ENCODE data around the gene THTPA. TPM values are rescaled to one million over a fixed set of nuclear protein-coding genes. Genes with fewer than 3 reads are reported as not detected.

Gene THTPA
- total and polyA plus RNA-seq, 2 of the 13 experiments (the other 11 are each of a cell fraction or from before 2014, with no cell fraction given): 7.4 to 8.7 TPM

GRCh38 chr14:23550812-23551265 is 5.2 kb upstream of the THTPA start (continued):
- 0 out of 2 replicates have a peak, but pooled peaks have one; percentile 18 for TF ChIP-seq ZNF646 (CRISPR knock-in tag; IDR thresholded peaks at IDR 0.05)
- no peak for TF ChIP-seq MYPOP (CRISPR knock-in tag; IDR thresholded peaks at IDR 0.05)
- TF ChIP-seq ETS1 (CRISPR knock-in tag; IDR thresholded peaks at IDR 0.05): no peak
- 0 out of 2 replicates have a peak, but pooled peaks have one; percentile 59 for TF ChIP-seq ZNF280B (CRISPR knock-in tag; IDR thresholded peaks at IDR 0.05; ENCODE audit: borderline replicate concordance)
- no peak for TF ChIP-seq ELK4 (CRISPR knock-in tag; IDR thresholded peaks at IDR 0.05; ENCODE audit: borderline replicate concordance)
- peak; percentile 71; the same call in 1 of the 2 replicates for TF ChIP-seq JUNB (CRISPR knock-in tag; IDR thresholded peaks at IDR 0.05; ENCODE audit: borderline replicate concordance)
- 0 out of 2 replicates have a peak, but pooled peaks have one; percentile 30 for TF ChIP-seq HOXA7 (CRISPR knock-in tag; IDR thresholded peaks at IDR 0.05)
- no peak for TF ChIP-seq TBL1XR1 (IDR thresholded peaks at IDR 0.05; ENCODE audit: borderline replicate concordance, low read length, partially characterized antibody)
- TF ChIP-seq PBX3 (CRISPR knock-in tag; IDR thresholded peaks at IDR 0.05; ENCODE audit: borderline replicate concordance): no peak
- TF ChIP-seq SP2 (CRISPR knock-in tag; IDR thresholded peaks at IDR 0.05): peak; percentile 47; the same call in 1 of the 2 replicates
- TF ChIP-seq ZNF362 (CRISPR knock-in tag; IDR thresholded peaks at IDR 0.05; ENCODE audit: borderline replicate concordance): no peak
- no peak for TF ChIP-seq KLF12 (CRISPR knock-in tag; IDR thresholded peaks at IDR 0.05; ENCODE audit: borderline replicate concordance)

Measured in HepG2 (cell line).